HG02973 (cell line): Measurements from ENCODE around the gene IGFL3.
"Not testable (repeated sequence)": the region's sequence is repeated elsewhere in the genome, so short reads cannot be mapped to it uniquely, and the experiment has no call there.

Experiments used
- ATAC-seq: cut with Tn5 transposase; IDR thresholded peaks from one replicate; pipeline ENCODE4 v1.9.1; 2021; ENCODE audit warnings: moderate library complexity; ENCODE audit not compliant: unreplicated experiment

IGFL3 gene

GRCh38 chr19:46126086-46126580 lies 1.6 kb upstream of the IGFL3 start:
- ATAC-seq, result no peak

- no peak for ATAC-seq
Measured at GRCh38 chr19:46125447-46125846, 959 bp upstream of the IGFL3 start.

- ATAC-seq, result no peak
Measured at GRCh38 chr19:46118136-46118535, 6.4 kb downstream of the IGFL3 start.

DNA sequence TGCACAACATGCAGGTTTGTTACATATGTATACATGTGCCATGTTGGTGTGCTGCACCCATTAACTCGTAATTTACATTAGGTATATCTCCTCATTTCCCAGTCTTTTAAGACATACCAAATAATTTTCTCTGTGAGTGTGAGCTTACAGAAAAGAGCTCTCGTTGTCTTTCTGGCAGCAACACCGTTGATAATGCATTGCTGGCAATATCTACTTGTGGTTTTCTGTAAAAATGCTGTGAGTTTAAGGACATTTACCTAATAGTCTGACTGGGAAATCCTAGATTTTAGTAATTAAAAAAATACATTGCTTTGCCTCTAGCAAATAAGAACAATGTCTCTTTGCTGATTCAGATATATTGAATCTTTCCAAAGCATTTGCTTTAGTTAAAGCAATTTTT lies 8.4 kb downstream of the IGFL3 start:
- ATAC-seq, result no peak

GRCh38 chr19:46115396-46116106 lies 8.9 kb downstream of the IGFL3 start:
- peak; percentile 50 for ATAC-seq

GRCh38 chr19:46113726-46114125 lies 10.8 kb downstream of the IGFL3 start:
- no peak for ATAC-seq

GRCh38 chr19:46112527-46112926 lies 12.0 kb downstream of the IGFL3 start:
- ATAC-seq, result no peak

DNA sequence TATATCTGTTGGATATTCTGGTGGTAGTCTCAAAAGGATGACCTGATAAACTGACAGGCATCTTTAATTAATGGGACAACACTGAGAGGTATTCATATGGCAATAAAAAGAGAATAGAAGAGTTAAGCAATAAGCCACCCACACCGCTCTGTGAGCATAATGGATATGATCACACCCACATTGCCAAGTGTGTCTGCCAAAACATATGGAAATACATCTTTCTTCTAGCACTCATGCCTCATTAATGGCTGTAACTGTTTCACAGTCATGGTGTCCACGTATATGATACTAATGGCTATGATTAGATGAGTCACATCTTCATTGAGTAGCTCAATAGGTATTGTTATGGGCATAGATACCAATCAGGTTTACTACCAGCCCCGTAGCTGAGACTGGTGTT lies 13.1 kb downstream of the IGFL3 start:
- no peak for ATAC-seq

DNA sequence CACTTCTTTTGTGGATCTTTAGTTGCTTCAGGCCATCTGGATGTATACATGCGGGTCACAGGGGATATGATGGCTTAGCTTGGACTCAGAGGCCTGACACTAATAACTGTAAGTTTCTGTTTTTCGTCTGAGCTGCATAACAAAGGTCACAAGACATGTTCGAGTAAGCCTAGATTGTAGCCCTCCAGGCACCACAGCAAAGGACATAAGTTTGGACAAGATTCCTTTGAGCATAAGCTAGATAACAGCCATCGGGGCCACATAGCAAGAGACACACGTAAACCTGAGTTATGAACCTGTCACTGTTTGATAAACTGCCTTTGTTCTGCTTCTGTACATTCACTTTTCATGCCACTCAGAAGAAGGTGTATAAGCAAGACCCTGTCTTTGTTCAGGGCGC lies 14.6 kb downstream of the IGFL3 start:
- no peak for ATAC-seq

DNA sequence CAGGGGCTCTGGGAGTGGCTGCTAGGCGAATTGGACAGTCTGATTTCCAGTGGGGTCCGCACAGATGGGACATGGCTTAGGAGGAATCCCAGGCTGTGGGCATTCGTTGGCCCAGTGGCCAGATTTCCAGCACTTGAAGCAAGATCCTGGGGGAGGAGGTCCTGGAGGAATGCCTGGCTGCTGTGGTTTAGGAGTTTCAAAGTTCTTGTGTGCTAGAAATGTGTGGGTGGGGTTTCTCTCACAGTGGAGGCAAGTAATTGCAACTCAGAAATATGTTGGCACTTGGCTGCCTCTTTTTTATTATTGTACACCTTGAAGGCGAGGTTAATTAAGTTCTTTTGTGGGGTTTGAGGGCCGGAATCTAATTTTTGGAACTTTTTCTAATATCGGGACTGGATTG lies 17.1 kb downstream of the IGFL3 start:
- ATAC-seq, result no peak

DNA sequence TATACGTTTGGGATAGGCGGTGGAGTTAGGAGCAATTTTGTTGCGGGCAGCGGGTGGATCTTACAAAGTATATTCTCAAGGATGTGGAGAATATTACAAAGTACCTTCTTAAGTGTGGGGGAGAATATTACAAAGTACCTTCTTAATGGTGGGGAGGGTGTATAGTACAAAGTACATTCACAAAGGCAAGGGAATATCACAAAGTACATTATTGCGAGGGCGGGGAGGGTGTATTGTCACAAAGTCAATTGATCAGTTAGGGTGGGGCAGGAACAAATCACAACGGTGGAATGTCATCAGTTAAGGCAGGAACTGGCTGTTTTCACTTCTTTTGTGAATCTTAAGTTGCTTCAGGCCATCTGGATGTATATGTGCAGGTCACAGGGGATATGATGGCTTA lies 22.2 kb downstream of the IGFL3 start:
- ATAC-seq, result not testable (repeated sequence)

- ATAC-seq, result no peak
Measured at GRCh38 chr19:46101293-46101692, 23.2 kb downstream of the IGFL3 start.

- no peak for ATAC-seq
Measured at GRCh38 chr19:46100344-46100743, 24.1 kb downstream of the IGFL3 start.

DNA sequence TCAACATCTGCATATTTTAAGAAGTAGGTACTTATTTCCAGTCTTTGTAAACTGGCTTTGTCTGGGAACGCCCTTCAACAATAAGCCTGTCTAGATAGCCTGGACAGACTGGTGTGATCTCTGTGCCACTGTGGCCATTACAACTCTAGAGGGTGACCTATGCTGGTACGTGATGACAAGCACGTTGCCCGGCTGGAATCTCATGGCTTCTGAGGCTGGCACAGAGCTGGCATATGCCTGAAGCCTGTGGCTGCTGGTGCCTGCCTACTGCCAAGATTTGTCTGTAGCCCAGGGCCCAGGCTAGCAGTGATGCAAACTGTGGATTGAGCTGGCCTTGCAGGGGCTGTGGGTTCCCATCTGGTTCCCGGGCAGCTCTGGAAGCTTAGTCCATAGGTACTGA lies 34.0 kb downstream of the IGFL3 start:
- ATAC-seq, result no peak

DNA sequence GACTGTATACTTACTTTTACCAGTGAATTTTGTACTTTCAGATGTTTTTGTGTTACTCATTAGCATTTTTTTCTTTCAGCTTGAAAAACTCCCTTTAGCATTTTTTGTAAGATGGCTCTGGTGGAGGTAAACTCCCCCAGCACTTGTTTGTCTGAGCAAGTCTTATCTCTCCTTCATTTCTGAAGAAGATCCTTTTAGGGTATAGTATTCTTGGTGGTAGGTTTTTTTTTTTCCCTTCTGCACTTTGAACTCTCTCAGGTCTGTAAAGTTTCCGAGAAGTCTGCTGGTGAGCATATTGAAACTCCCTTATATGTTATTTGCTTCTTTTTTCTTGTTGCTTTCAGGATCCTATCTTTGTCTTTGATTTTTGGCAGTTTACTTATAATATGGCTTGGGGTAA lies 35.1 kb downstream of the IGFL3 start:
- ATAC-seq, result no peak

- no peak for ATAC-seq
Measured at GRCh38 chr19:46088101-46088500, 36.4 kb downstream of the IGFL3 start.

- no peak for ATAC-seq
Measured at GRCh38 chr19:46085888-46086287, 38.6 kb downstream of the IGFL3 start.

GRCh38 chr19:46082728-46083050 lies 41.8 kb downstream of the IGFL3 start:
- no peak for ATAC-seq

DNA sequence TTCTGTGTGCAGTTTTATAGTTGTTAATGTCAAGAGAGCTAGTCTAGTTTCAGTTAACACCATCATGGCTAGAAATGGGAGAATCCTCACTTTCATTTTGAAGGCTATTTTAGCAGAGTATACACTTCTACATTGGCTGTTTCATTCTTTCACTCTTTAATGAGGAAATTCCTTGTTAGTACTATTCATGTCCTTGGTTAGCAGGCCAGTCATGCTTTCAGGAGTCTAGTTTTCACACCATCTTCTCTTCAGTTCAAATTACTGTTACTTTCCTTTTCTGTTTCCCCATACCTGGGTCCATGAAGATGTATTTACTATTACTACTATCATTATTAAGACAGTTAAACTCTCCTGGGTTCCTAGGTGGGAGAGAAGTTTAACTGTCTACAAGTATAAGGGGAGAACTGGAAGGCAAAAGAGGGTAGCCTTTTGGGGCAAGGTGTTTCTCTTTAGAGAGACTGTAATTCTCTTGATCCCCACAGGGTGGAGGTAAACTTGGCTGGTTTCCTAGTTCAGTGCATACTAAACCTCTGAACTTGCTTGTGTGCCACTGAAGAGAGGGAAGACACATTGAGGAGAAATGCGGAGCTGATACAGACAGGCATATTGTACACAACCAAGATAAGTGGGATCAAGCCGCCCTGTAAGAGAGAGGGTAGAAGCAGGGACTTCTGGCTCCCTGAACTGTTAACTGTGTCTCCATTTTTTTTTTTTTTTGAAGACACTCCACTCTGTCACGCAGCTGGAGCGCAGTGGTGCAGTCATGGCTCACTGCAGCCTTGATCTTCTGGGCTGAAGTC lies 42.4 kb downstream of the IGFL3 start:
- ATAC-seq, result no peak

GRCh38 chr19:46080561-46080960 lies 43.9 kb downstream of the IGFL3 start:
- no peak for ATAC-seq

- no peak for ATAC-seq
Measured at GRCh38 chr19:46079576-46079975, 44.9 kb downstream of the IGFL3 start.

DNA sequence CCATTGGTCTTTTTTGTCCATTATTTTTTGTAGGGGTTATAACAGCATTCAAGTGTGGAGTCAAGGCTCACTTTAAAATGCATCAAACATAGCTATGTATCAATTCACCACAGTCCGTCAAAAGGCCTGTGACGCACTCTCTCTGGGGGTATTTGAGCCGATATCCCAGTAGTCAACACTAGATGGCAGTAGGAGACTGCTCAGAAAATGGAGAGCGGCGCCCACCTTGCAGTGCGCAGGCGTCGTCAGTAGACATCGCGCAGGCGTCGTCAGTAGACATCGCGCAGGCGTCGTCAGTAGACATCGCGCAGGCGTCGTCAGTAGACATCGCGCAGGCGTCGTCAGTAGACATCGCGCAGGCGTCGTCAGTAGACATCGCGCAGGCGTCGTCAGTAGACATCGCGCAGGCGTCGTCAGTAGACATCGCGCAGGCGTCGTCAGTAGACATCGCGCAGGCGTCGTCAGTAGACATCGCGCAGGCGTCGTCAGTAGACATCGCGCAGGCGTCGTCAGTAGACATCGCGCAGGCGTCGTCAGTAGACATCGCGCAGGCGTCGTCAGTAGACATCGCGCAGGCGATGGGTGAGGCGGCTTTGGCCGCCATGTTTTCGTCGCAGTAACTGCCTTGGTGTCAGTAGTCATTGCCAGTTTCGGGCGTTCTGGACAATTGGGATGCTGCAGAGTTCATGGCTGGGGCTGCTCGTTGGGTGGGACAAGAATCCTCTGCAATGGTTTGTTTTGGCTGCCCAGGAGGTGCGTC lies 45.7 kb downstream of the IGFL3 start:
- ATAC-seq, result not testable (repeated sequence)
